HepG2 (cell line): ENCODE data around the gene SNX21. TPM values are rescaled to one million over a fixed set of nuclear protein-coding genes. Genes with fewer than 3 reads are reported as not detected.

ENCODE experiments used
- CBFB ChIP-seq: sonication (generic); formaldehyde crosslinking; IDR thresholded peaks from 2 replicates; pipeline ENCODE4 v1.4.0; 2020; ENCODE audit warnings: missing genetic modification reagents
- ELF1 ChIP-seq: sonication (generic); formaldehyde crosslinking; IDR thresholded peaks from 2 replicates; pipeline ENCODE4 v1.4.0; 2020; ENCODE audit warnings: missing genetic modification reagents
- GLI4 ChIP-seq: sonication (generic); formaldehyde crosslinking; IDR thresholded peaks from 2 replicates; pipeline ENCODE4 v1.5.1; 2020; ENCODE audit warnings: missing genetic modification reagents, mild to moderate bottlenecking, moderate library complexity, borderline replicate concordance
- HOXA9 ChIP-seq: sonication (generic); formaldehyde crosslinking; IDR thresholded peaks from 2 replicates; pipeline ENCODE4 v1.8.1; 2022; ENCODE audit warnings: missing genetic modification reagents, mild to moderate bottlenecking, moderate library complexity, borderline replicate concordance
- KDM5A ChIP-seq: fragments of 200-600 bp; sonication (generic); IDR thresholded peaks from 2 replicates; pipeline ENCODE4 v1.7.0; 2018; ENCODE audit warnings: antibody characterized with exemption, mild to moderate bottlenecking, low read length, borderline replicate concordance
- MIXL1 ChIP-seq: IDR thresholded peaks from 2 replicates; pipeline ENCODE4 v1.6.1; 2016
- NR2F2 ChIP-seq: IDR thresholded peaks from 2 replicates; pipeline ENCODE4 v1.6.1; 2012; ENCODE audit warnings: low read depth, inconsistent platforms, borderline replicate concordance
- RBM22 ChIP-seq: fragments of 200-400 bp; formaldehyde crosslinking; optimal IDR thresholded peaks from 2 replicates; pipeline ENCODE3; 2017; ENCODE audit warnings: mild to moderate bottlenecking, low read length, moderate library complexity
- SNAPC2 ChIP-seq: sonication (generic); formaldehyde crosslinking; IDR thresholded peaks from 2 replicates; pipeline ENCODE4 v1.8.1; 2022; ENCODE audit warnings: mild to moderate bottlenecking, missing genetic modification reagents
- SP4 ChIP-seq: sonication (generic); formaldehyde crosslinking; IDR thresholded peaks from 2 replicates; pipeline ENCODE4 v1.8.1; 2023; ENCODE audit warnings: mild to moderate bottlenecking, missing genetic modification reagents
- SRY ChIP-seq: sonication (generic); formaldehyde crosslinking; IDR thresholded peaks from 2 replicates; pipeline ENCODE4 v1.8.0; 2022; ENCODE audit warnings: mild to moderate bottlenecking, missing genetic modification reagents
- TAF1 ChIP-seq: sonication (generic); formaldehyde crosslinking; IDR thresholded peaks from 2 replicates; pipeline ENCODE4 v1.4.0; 2020; ENCODE audit warnings: missing genetic modification reagents
- THAP9 ChIP-seq: sonication (generic); formaldehyde crosslinking; IDR thresholded peaks from 2 replicates; pipeline ENCODE4; 2020; ENCODE audit warnings: missing genetic modification reagents, mild to moderate bottlenecking, borderline replicate concordance
- U2AF1 ChIP-seq: fragments of 200-400 bp; formaldehyde crosslinking; optimal IDR thresholded peaks from 2 replicates; pipeline ENCODE3; 2017; ENCODE audit warnings: mild to moderate bottlenecking, low read depth, low read length
- ZBTB26 ChIP-seq: IDR thresholded peaks from 2 replicates; pipeline ENCODE4 v1.6.1; 2016; ENCODE audit warnings: missing compliant biosample characterization, missing genetic modification reagents, borderline replicate concordance
- ZFP36L2 ChIP-seq: sonication (generic); formaldehyde crosslinking; IDR thresholded peaks from 2 replicates; pipeline ENCODE4 v1.4.0; 2020; ENCODE audit warnings: missing genetic modification reagents
- ZNF124 ChIP-seq: sonication (generic); formaldehyde crosslinking; IDR thresholded peaks from 2 replicates; pipeline ENCODE4 v1.4.0; 2020; ENCODE audit warnings: missing genetic modification reagents
- ZNF282 ChIP-seq: fragments of 450-650 bp; IDR thresholded peaks from 2 replicates; pipeline ENCODE4 v1.6.1; 2018; ENCODE audit not compliant: partially characterized antibody
- ZNF556 ChIP-seq: sonication (generic); formaldehyde crosslinking; IDR thresholded peaks from 2 replicates; pipeline ENCODE4 v1.4.0; 2020; ENCODE audit warnings: mild to moderate bottlenecking, missing genetic modification reagents, borderline replicate concordance
- ZNF564 ChIP-seq: sonication (generic); formaldehyde crosslinking; IDR thresholded peaks from 2 replicates; pipeline ENCODE4 v1.8.1; 2023; ENCODE audit warnings: mild to moderate bottlenecking, missing genetic modification reagents
- ZNF607 ChIP-seq: sonication (generic); formaldehyde crosslinking; IDR thresholded peaks from 2 replicates; pipeline ENCODE4 v1.5.1; 2020; ENCODE audit warnings: missing genetic modification reagents, mild to moderate bottlenecking, borderline replicate concordance
- ZNF776 ChIP-seq: sonication (generic); formaldehyde crosslinking; IDR thresholded peaks from 2 replicates; pipeline ENCODE4 v1.4.0; 2020; ENCODE audit warnings: mild to moderate bottlenecking, missing genetic modification reagents
- ZNF784 ChIP-seq: sonication (generic); formaldehyde crosslinking; IDR thresholded peaks from 2 replicates; pipeline ENCODE4 v1.5.1; 2020; ENCODE audit warnings: missing genetic modification reagents, mild to moderate bottlenecking, borderline replicate concordance
- ZNF879 ChIP-seq: sonication (generic); formaldehyde crosslinking; IDR thresholded peaks from 2 replicates; pipeline ENCODE4 v1.8.1; 2023; ENCODE audit warnings: missing genetic modification reagents
- ZSCAN9 ChIP-seq: IDR thresholded peaks from 2 replicates; pipeline ENCODE4 v1.6.1; 2016; ENCODE audit warnings: borderline replicate concordance
- polyA plus RNA-seq, 8 experiments: library from polyadenylated mRNA; depleted of rRNA in 3 of 8; stranded (reverse) in 7 of 8; unstranded in 1 of 8; fragments of >200 nt; fragmentation: Illumina TruSeq in 4 of 8; extraction: Trizol in 4 of 8; gene quantifications; 2 replicates each; pipeline versions ENCODE4 v1.2.1 to v1.2.3, GENCODE V29; 2011 to 2016; ENCODE audit warnings: low read depth in 4 of 8, missing spikeins in 1 of 8, mixed read lengths in 1 of 8; ENCODE audit not compliant: insufficient read depth in 1 of 8
- total RNA-seq, 5 experiments: library from RNA; depleted of rRNA; stranded (reverse); fragments of >200 nt; fragmentation: Illumina TruSeq; extraction: Trizol; gene quantifications; 2 replicates each; pipeline ENCODE4 v1.2.3, GENCODE V29; 2016; ENCODE audit warnings: low read depth in 1 of 5

SNX21 gene
- total and polyA plus RNA-seq, 2 of the 13 experiments (the other 11 are each of a cell fraction or from before 2014, with no cell fraction given) = 7.7 to 12.8 TPM

GRCh38 chr20:45833883-45834796 is 541 bp downstream of the SNX21 start (continued):
- peak; percentile 15; the same call in 1 of the 2 replicates for TF ChIP-seq THAP9 (CRISPR knock-in tag)
- peak; percentile 93; the same call in 1 of the 2 replicates for TF ChIP-seq ZFP36L2 (CRISPR knock-in tag)
- TF ChIP-seq SRY = peak; percentile 43; the same call in 1 of the 2 replicates
- TF ChIP-seq SP4 (CRISPR knock-in tag) = peak; percentile 93
- TF ChIP-seq ZNF564 (CRISPR knock-in tag) = peak; percentile 33; the same call in 1 of the 2 replicates
- TF ChIP-seq KDM5A = peak; percentile 54; the same call in 1 of the 2 replicates
- no peak; the same call in 1 of the 2 replicates for TF ChIP-seq ZSCAN9 (CRISPR knock-in tag)
- 0 out of 2 replicates have a peak, but pooled peaks have one; percentile 16 for TF ChIP-seq SNAPC2
- peak; percentile 73 for TF ChIP-seq ZNF556 (CRISPR knock-in tag)
- TF ChIP-seq CBFB = peak; percentile 61; the same call in 1 of the 2 replicates
- no peak; the same call in 1 of the 2 replicates for TF ChIP-seq ZBTB26 (CRISPR knock-in tag)
- TF ChIP-seq ZNF607 = peak; percentile 57; the same call in 1 of the 2 replicates
- TF ChIP-seq ELF1 (CRISPR knock-in tag) = no peak
- TF ChIP-seq GLI4 (CRISPR knock-in tag) = peak; percentile 10; the same call in 1 of the 2 replicates
- TF ChIP-seq ZNF124 (CRISPR knock-in tag) = no peak; the same call in 1 of the 2 replicates
- no peak for TF ChIP-seq ZNF879 (CRISPR knock-in tag)
- no peak for TF ChIP-seq U2AF1
- TF ChIP-seq RBM22 = no peak
- TF ChIP-seq ZNF784 (CRISPR knock-in tag) = peak; percentile 21; the same call in 1 of the 2 replicates
- TF ChIP-seq MIXL1 (CRISPR knock-in tag) = no peak
- TF ChIP-seq NR2F2 = no peak
- TF ChIP-seq TAF1 (CRISPR knock-in tag) = peak; percentile 58
- peak; percentile 96 for TF ChIP-seq HOXA9 (CRISPR knock-in tag)
- TF ChIP-seq ZNF776 (CRISPR knock-in tag) = peak; percentile 84; the same call in 1 of the 2 replicates
- TF ChIP-seq ZNF282 = no peak
